ENCODE data around the gene COA8.

- no peak for TF ChIP-seq POLR2A (IDR thresholded peaks at IDR 0.05; ENCODE audit: low read depth, low read length)
- TF ChIP-seq CTCF (conservative IDR thresholded peaks at IDR 0.05; ENCODE audit: low read depth, low read length), result no peak
- TF ChIP-seq BHLHE40 (IDR thresholded peaks at IDR 0.05; ENCODE audit: low read depth, low read length), result no peak
- no peak for TF ChIP-seq RCOR1 (IDR thresholded peaks at IDR 0.05; ENCODE audit: insufficient replicate concordance, low read length)
- TF ChIP-seq SMC3 (IDR thresholded peaks at IDR 0.05; ENCODE audit: low read depth, low read length), result no peak
- TF ChIP-seq RAD21 (IDR thresholded peaks at IDR 0.05; ENCODE audit: low read length), result no peak
- TF ChIP-seq, protein P1, sequence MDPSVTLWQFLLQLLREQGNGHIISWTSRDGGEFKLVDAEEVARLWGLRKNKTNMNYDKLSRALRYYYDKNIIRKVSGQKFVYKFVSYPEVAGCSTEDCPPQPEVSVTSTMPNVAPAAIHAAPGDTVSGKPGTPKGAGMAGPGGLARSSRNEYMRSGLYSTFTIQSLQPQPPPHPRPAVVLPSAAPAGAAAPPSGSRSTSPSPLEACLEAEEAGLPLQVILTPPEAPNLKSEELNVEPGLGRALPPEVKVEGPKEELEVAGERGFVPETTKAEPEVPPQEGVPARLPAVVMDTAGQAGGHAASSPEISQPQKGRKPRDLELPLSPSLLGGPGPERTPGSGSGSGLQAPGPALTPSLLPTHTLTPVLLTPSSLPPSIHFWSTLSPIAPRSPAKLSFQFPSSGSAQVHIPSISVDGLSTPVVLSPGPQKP (IDR thresholded peaks at IDR 0.05; ENCODE audit: borderline replicate concordance, low read depth, low read length), result no peak
- no peak for TF ChIP-seq CEBPB (IDR thresholded peaks at IDR 0.05; ENCODE audit: low read depth, low read length)
- no peak for TF ChIP-seq MAFK (IDR thresholded peaks at IDR 0.05; ENCODE audit: low read depth, low read length)
These were observed 18.9 kb upstream of the COA8 start for GRCh38 chr14:103543721-103544387.
